ENCODE data around the gene P3H1. TPM values are rescaled to one million over a fixed set of nuclear protein-coding genes. Genes with fewer than 3 reads are reported as not detected.

Gene P3H1
- total RNA-seq, 1 donor from 2014 or later = 86.0 TPM

- Mint-ChIP-seq H3K27ac (ENCODE audit: unreplicated experiment) (no peak overlapping the region), H3K4me3 (ENCODE audit: unreplicated experiment) (no peak overlapping the region), H3K4me1 (ENCODE audit: low read depth, unreplicated experiment) (peaks cover 5% of the 10 kb centered on the region), H3K36me3 (ENCODE audit: unreplicated experiment) (no peaks in the 10 kb centered on the region), H3K27me3 (ENCODE audit: unreplicated experiment) (peaks cover 3% of the 10 kb centered on the region), H3K9me3 (ENCODE audit: unreplicated experiment) (peaks cover 3% of the 10 kb centered on the region)
- no peak for TF ChIP-seq CTCF (IDR thresholded peaks at IDR 0.05; ENCODE audit: partially characterized antibody, unreplicated experiment)
- DNase-seq = no peak
These were observed 8.2 kb upstream of the P3H1 start for GRCh38 chr1:42774928-42775526.

DNA sequence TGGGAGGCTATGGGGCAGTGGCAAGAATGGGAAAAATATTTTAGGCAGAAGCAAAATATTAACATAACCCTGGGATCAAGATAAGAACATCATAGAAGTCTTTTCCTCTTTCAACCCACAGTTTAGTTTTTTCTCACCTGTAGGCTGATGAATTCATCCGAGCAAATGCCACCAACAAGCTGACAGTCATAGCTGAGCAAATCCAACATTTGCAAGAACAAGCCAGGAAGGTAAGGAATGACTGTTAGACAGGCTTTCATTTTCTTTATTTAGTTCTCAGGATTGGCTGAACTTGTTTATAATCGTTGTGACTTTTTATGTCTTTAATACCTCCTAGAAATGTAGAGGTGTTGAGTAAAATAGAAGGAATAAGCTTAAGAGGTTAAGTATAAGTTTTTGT is 6.6 kb upstream of the P3H1 start:
- DNase-seq = no peak
- H3K27me3 Mint-ChIP-seq (ENCODE audit: unreplicated experiment) = peaks cover 2% of the 10 kb centered on the region
- no peak overlapping the region for H3K27ac Mint-ChIP-seq (ENCODE audit: unreplicated experiment)
- peaks cover 3% of the 10 kb centered on the region for H3K9me3 Mint-ChIP-seq (ENCODE audit: unreplicated experiment)
- no peak overlapping the region for H3K4me3 Mint-ChIP-seq (ENCODE audit: unreplicated experiment)
- H3K36me3 Mint-ChIP-seq (ENCODE audit: unreplicated experiment) = no peaks in the 10 kb centered on the region
- no peak for TF ChIP-seq CTCF (IDR thresholded peaks at IDR 0.05; ENCODE audit: partially characterized antibody, unreplicated experiment)
- H3K4me1 Mint-ChIP-seq (ENCODE audit: low read depth, unreplicated experiment) = peaks cover 6% of the 10 kb centered on the region

GRCh38 chr1:42769811-42770210 is 3.0 kb upstream of the P3H1 start:
- Mint-ChIP-seq H3K27ac (ENCODE audit: unreplicated experiment) (no peak overlapping the region), H3K4me3 (ENCODE audit: unreplicated experiment) (peak overlapping the region; percentile 56), H3K36me3 (ENCODE audit: unreplicated experiment) (no peaks in the 10 kb centered on the region), H3K27me3 (ENCODE audit: unreplicated experiment) (peaks cover 6% of the 10 kb centered on the region), H3K9me3 (ENCODE audit: unreplicated experiment) (peaks cover 3% of the 10 kb centered on the region), H3K4me1 (ENCODE audit: low read depth, unreplicated experiment) (peaks cover 9% of the 10 kb centered on the region)
- DNase-seq = no peak
- TF ChIP-seq CTCF (IDR thresholded peaks at IDR 0.05; ENCODE audit: partially characterized antibody, unreplicated experiment) = no peak

- Mint-ChIP-seq H3K36me3 (ENCODE audit: unreplicated experiment) (no peaks in the 10 kb centered on the region), H3K9me3 (ENCODE audit: unreplicated experiment) (peaks cover 3% of the 10 kb centered on the region), H3K4me1 (ENCODE audit: low read depth, unreplicated experiment) (peaks cover 9% of the 10 kb centered on the region), H3K27me3 (ENCODE audit: unreplicated experiment) (peaks cover 6% of the 10 kb centered on the region), H3K4me3 (ENCODE audit: unreplicated experiment) (peak overlapping the region; percentile 91), H3K27ac (ENCODE audit: unreplicated experiment) (no peak overlapping the region)
- TF ChIP-seq CTCF (IDR thresholded peaks at IDR 0.05; ENCODE audit: partially characterized antibody, unreplicated experiment) = no peak
- no peak for DNase-seq
These were observed 1.3 kb upstream of the P3H1 start for GRCh38 chr1:42768172-42768571.

DNA sequence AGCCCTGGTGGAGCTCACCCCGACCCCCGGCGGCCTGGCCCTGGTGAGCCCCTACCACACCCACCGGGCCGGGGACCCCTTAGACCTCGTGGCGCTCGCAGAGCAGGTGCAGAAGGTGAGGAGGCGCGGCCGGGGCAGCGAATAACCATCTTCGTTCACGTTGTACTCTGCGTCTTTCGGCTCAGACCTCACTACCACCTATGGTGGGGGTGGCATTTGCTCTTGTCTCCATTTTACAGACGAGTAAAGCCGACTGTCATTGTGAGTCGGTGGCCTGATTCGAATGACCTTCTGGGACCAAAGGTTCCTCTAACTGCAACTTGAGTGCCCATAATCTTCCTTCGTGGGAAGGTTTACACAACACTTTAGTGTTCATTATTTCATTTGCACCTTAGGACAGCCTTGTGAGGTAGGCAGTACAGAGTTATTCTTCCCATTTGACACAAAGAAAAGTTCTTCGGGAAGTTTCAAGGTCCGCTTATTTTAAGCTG is 727 bp upstream of the P3H1 start:
- Mint-ChIP-seq H3K4me3 (ENCODE audit: unreplicated experiment) (peak overlapping the region; percentile 91), H3K36me3 (ENCODE audit: unreplicated experiment) (no peaks in the 10 kb centered on the region), H3K27me3 (ENCODE audit: unreplicated experiment) (peaks cover 6% of the 10 kb centered on the region), H3K4me1 (ENCODE audit: low read depth, unreplicated experiment) (peaks cover 9% of the 10 kb centered on the region), H3K9me3 (ENCODE audit: unreplicated experiment) (peaks cover 3% of the 10 kb centered on the region), H3K27ac (ENCODE audit: unreplicated experiment) (peak overlapping the region; percentile 92)
- DNase-seq = no peak
- no peak for TF ChIP-seq CTCF (IDR thresholded peaks at IDR 0.05; ENCODE audit: partially characterized antibody, unreplicated experiment)
